Fibroblast of mammary gland (primary cell): Measurements from ENCODE around the gene DNAJC8.

ENCODE experiments used
- DNase-seq: peaks from one replicate; pipeline ENCODE4 v3.0.0-alpha.2; 2010; ENCODE audit warnings: low read depth
- H3K4me3 ChIP-seq: 2 replicates; pipeline ENCODE4 v1.5.1; 2011; ENCODE audit warnings: low read depth, mild to moderate bottlenecking, low read length, moderate library complexity; ENCODE audit not compliant: control insufficient read depth
- CTCF ChIP-seq: conservative IDR thresholded peaks from 2 replicates; pipeline ENCODE4 v1.5.1; 2011; ENCODE audit warnings: low read depth, low read length, inconsistent platforms; ENCODE audit not compliant: control insufficient read depth, insufficient read depth

DNAJC8 gene

DNA sequence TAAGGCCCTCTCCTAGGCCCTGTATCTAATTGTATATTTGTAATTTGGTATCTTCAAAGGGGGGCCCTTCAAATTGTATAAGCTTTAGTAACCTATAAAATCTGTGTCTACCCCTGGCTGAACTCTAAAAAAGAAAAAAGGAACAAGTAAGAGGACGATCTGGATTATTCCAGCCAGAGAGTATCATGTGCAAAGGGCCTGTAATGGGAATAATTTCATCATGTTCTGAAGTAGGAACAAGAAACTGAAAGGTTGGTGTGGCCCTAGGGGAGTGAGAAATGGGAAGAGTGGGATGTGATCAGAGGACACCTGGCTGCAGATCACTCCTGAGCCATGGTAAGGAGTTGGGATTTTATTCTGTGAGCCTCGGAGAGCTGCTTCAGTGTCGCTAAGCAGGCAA lies 71.1 kb downstream of the DNAJC8 start:
- H3K4me3 ChIP-seq = no peak overlapping the region
- no peak for DNase-seq

DNA sequence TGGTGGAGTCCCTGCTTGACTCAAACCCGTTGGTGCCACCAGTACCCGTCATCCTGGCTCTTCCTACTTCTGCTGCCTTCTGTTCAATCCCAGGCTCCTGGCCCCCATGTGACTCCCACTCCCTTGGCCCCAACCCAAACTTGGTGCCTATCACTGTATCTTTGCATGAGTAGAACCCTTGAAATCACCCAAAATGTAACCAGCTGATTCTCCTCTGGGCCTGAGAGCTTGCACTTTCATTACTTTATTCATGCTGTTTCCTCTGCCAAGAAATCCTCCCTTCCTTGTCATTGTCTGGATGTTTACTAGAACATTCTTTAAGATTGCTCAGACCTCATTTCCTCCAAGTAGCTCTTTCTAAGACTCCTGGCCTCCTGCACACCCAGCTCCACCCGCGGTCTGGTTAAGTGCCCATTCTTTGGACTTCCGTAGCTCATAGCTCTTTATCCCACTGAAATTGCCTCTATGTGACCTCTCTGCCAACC lies 72.0 kb downstream of the DNAJC8 start:
- peak; percentile 84 for DNase-seq

More for the DNA sequence above, 71.1 kb downstream of the DNAJC8 start:
- no peak for TF ChIP-seq CTCF

DNA sequence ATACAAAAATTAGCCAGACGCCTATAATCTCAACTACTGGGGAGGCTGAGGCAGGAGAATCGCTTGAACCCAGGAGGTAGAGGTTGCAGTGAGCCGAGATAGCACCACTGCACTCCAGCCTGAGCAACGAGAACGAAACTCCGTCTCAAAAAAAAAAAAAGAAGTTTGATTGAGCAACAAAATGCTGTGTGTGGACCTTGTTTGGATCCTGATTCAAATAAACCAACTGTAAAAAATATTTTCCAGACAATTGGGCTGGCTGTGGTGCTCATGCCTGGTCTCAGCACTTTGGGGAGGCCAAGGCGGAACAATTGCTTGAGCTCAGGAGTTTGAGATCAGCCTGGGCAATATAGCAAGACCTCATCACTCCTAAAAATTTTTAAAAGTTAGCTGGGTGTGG lies 73.1 kb downstream of the DNAJC8 start:
- H3K4me3 ChIP-seq = no peak overlapping the region
- no peak for TF ChIP-seq CTCF
- no peak for DNase-seq

More for the DNA sequence above, 72.0 kb downstream of the DNAJC8 start:
- no peak overlapping the region for H3K4me3 ChIP-seq
- no peak for TF ChIP-seq CTCF

DNA sequence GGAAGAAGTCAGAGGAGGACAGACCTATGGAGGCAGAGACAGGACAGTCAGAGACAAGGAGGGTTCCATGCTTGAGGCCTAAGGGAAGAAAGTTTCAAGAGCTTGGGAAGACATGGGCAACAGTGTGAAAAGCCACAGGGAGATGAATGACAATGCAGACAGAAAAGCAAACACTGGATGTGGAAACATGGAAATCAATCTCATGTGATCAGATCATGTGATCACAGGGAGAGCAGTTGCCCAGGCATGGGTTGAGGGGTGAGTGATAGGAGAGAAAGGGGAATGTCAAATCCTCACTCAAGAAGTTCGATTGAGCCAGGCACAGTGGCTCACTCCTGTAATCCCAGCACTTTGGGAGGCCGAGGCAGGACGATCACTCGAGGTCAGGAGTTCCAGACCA lies 73.6 kb downstream of the DNAJC8 start:
- TF ChIP-seq CTCF = no peak
- H3K4me3 ChIP-seq = no peak overlapping the region
- DNase-seq = no peak

DNA sequence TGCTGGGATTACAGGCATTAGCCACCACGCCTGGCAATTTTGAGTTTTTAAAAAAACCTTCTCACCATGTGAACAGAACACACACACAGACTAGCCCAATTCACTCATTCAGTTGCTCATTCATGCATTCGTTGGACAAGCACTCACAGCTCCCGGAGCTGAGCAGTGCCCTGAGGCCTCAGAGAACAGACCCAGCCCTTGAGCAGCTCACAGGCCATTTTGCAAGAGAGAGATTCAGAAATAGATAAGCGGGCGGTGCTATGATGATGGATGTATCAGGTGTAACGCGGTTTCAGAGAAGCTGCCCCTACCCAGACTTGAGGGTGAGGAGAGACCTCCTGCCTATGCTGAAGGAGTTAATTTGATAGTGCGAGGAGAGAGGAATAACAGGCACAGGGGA lies 74.9 kb downstream of the DNAJC8 start:
- no peak for DNase-seq
- no peak for TF ChIP-seq CTCF
- H3K4me3 ChIP-seq = no peak overlapping the region

GRCh38 chr1:28156821-28157220 lies 76.0 kb downstream of the DNAJC8 start:
- no peak for DNase-seq

More at GRCh38 chr1:28156821-28157220, 76.0 kb downstream of the DNAJC8 start:
- TF ChIP-seq CTCF = no peak
- no peak overlapping the region for H3K4me3 ChIP-seq
